Measurements from ENCODE around the gene DOK6.

DOK6 gene

DNA sequence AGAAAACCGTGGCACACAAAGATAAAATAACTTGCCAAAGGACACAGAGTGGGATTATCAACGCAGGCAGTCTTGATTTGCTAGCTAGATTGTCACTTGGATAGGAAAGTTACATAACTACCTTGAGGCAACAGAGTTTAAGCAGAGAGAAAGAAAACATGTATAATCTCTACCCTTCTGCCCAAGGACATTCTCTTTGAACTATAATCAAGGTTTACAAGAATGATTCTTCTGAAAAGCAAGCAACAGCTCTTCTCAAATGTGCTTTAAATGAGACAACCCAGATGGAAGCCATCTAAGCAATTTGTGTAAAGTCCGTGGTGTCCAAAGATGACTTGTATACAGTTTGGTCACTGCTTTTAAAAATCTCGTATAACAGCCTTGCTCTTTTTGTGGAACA, 369.6 kb downstream of the DOK6 start:
- Histone ChIP-seq H2BK120ac (ENCODE audit: low read depth, low read length) (no peak overlapping the region), H3K4ac (ENCODE audit: low read length) (no peak overlapping the region), H3K27me3 (ENCODE audit: control insufficient read depth in 3 of 3, insufficient read depth in 3 of 3, low read depth in 1 of 3, low read length in 3 of 3) (no peaks in the 10 kb centered on the region), H3K4me3 (ENCODE audit: low read length in 2 of 2) (no peak overlapping the region), H3K9ac (ENCODE audit: low read depth, low read length, poor library complexity) (no peak overlapping the region), H2BK5ac (ENCODE audit: low read length) (no peak overlapping the region), H3K18ac (ENCODE audit: low read length) (no peak overlapping the region), H3K4me2 (ENCODE audit: insufficient read depth, low read length, poor library complexity, severe bottlenecking) (no peak overlapping the region), H2BK12ac (ENCODE audit: low read length) (no peak overlapping the region), H3K14ac (ENCODE audit: low read length) (no peak overlapping the region), H3K36me3 (replicated peaks in 1 of 2; ENCODE audit: control insufficient read depth in 2 of 2, insufficient read depth in 2 of 2, low read length in 2 of 2) (no peaks in the 10 kb centered on the region), H2AFZ (ENCODE audit: low read length) (no peak overlapping the region), H3K4me1 (ENCODE audit: control insufficient read depth in 2 of 2, insufficient read depth in 1 of 2, low read depth in 1 of 2, low read length in 2 of 2) (no peaks in the 10 kb centered on the region), H4K91ac (ENCODE audit: low read depth, low read length, poor library complexity) (no peak overlapping the region), H4K8ac (ENCODE audit: low read depth, low read length) (no peak overlapping the region), H3K79me1 (ENCODE audit: low read depth, low read length) (no peaks in the 10 kb centered on the region), H3K9me3 (replicated peaks in 1 of 2; ENCODE audit: control insufficient read depth in 2 of 2, insufficient read depth in 1 of 2, low read depth in 1 of 2, low read length in 2 of 2) (no peaks in the 10 kb centered on the region), H2BK15ac (ENCODE audit: low read length) (no peak overlapping the region), H3K27ac (replicated peaks; ENCODE audit: low read length) (no peak overlapping the region), H2AK5ac (ENCODE audit: low read depth, low read length) (no peak overlapping the region), H3K23ac (ENCODE audit: low read depth, low read length, poor library complexity) (no peak overlapping the region)
- no CpG with 5 or more reads among the region's 4 CpGs for WGBS, 2 donors (ENCODE audit: extremely low coverage in 2 of 2, insufficient read length in 2 of 2, insufficient replicate concordance in 1 of 2)
- DNase-seq (ENCODE audit: low spot score): no peak

DNA sequence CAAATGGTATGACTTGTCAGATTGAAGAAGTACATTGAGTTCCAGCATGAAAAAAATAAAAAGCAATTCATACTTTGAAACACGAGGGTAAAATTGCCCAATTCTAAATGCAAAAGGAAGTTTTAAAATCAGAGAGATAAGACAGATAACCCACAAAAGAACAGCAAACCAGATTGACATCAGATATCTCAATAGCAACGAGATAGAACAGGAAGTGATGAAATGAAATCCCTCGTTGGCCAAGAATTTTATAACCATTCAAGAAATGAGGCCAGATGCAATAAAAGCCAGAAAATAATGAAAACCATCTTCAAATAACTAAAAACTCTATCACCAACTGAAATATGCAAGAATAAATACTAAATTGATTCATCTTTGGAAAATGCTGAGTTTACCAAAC, 374.1 kb downstream of the DOK6 start:
- Histone ChIP-seq H3K9me3 (replicated peaks in 1 of 2; ENCODE audit: control insufficient read depth in 2 of 2, insufficient read depth in 1 of 2, low read depth in 1 of 2, low read length in 2 of 2) (no peaks in the 10 kb centered on the region), H3K4me2 (ENCODE audit: insufficient read depth, low read length, poor library complexity, severe bottlenecking) (no peak overlapping the region), H3K4ac (ENCODE audit: low read length) (no peak overlapping the region), H3K27ac (replicated peaks; ENCODE audit: low read length) (no peak overlapping the region), H3K4me1 (ENCODE audit: control insufficient read depth in 2 of 2, insufficient read depth in 1 of 2, low read depth in 1 of 2, low read length in 2 of 2) (no peaks in the 10 kb centered on the region), H2BK5ac (ENCODE audit: low read length) (no peak overlapping the region), H4K91ac (ENCODE audit: low read depth, low read length, poor library complexity) (no peak overlapping the region), H3K36me3 (replicated peaks in 1 of 2; ENCODE audit: control insufficient read depth in 2 of 2, insufficient read depth in 2 of 2, low read length in 2 of 2) (no peaks in the 10 kb centered on the region), H2AFZ (ENCODE audit: low read length) (no peak overlapping the region), H3K18ac (ENCODE audit: low read length) (no peak overlapping the region), H2AK5ac (ENCODE audit: low read depth, low read length) (no peak overlapping the region), H2BK12ac (ENCODE audit: low read length) (no peak overlapping the region), H3K14ac (ENCODE audit: low read length) (no peak overlapping the region), H3K9ac (ENCODE audit: low read depth, low read length, poor library complexity) (no peak overlapping the region), H3K4me3 (ENCODE audit: low read length in 2 of 2) (no peak overlapping the region), H2BK15ac (ENCODE audit: low read length) (no peak overlapping the region), H2BK120ac (ENCODE audit: low read depth, low read length) (no peak overlapping the region), H4K8ac (ENCODE audit: low read depth, low read length) (no peak overlapping the region), H3K79me1 (ENCODE audit: low read depth, low read length) (no peaks in the 10 kb centered on the region), H3K27me3 (ENCODE audit: control insufficient read depth in 3 of 3, insufficient read depth in 3 of 3, low read depth in 1 of 3, low read length in 3 of 3) (no peaks in the 10 kb centered on the region), H3K23ac (ENCODE audit: low read depth, low read length, poor library complexity) (no peak overlapping the region)
- WGBS, 2 donors (ENCODE audit: extremely low coverage in 2 of 2, insufficient read length in 2 of 2, insufficient replicate concordance in 1 of 2): no CpG with 5 or more reads among the region's 3 CpGs
- no peak for DNase-seq (ENCODE audit: low spot score)

DNA sequence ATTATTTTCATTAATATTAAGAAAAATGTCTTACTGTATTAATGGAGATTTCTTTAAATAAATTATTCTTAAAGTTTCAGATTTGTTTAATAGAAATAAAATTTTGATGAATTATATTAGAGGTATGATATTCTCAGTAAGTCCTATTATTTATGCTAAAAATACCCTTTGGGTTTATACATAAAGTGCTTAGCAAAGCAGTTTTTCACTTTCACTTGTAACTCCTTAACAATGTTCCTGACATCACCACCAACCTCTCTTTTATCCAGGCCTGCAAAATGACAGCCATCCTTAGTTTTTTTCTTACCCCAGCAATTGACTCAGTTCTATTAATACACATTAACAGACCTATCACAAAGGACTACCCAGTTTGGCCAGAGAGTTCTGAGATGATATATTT, 376.6 kb downstream of the DOK6 start:
- Histone ChIP-seq H2BK5ac (ENCODE audit: low read length) (no peak overlapping the region), H4K91ac (ENCODE audit: low read depth, low read length, poor library complexity) (no peak overlapping the region), H3K23ac (ENCODE audit: low read depth, low read length, poor library complexity) (no peak overlapping the region), H2BK15ac (ENCODE audit: low read length) (no peak overlapping the region), H3K27ac (replicated peaks; ENCODE audit: low read length) (no peak overlapping the region), H3K18ac (ENCODE audit: low read length) (no peak overlapping the region), H2BK12ac (ENCODE audit: low read length) (no peak overlapping the region), H2BK120ac (ENCODE audit: low read depth, low read length) (no peak overlapping the region), H3K36me3 (replicated peaks in 1 of 2; ENCODE audit: control insufficient read depth in 2 of 2, insufficient read depth in 2 of 2, low read length in 2 of 2) (no peaks in the 10 kb centered on the region), H2AFZ (ENCODE audit: low read length) (no peak overlapping the region), H3K79me1 (ENCODE audit: low read depth, low read length) (no peaks in the 10 kb centered on the region), H3K4me1 (ENCODE audit: control insufficient read depth in 2 of 2, insufficient read depth in 1 of 2, low read depth in 1 of 2, low read length in 2 of 2) (no peaks in the 10 kb centered on the region), H3K4ac (ENCODE audit: low read length) (no peak overlapping the region), H2AK5ac (ENCODE audit: low read depth, low read length) (no peak overlapping the region), H3K4me3 (ENCODE audit: low read length in 2 of 2) (no peak overlapping the region), H3K9me3 (replicated peaks in 1 of 2; ENCODE audit: control insufficient read depth in 2 of 2, insufficient read depth in 1 of 2, low read depth in 1 of 2, low read length in 2 of 2) (no peaks in the 10 kb centered on the region), H4K8ac (ENCODE audit: low read depth, low read length) (no peak overlapping the region), H3K14ac (ENCODE audit: low read length) (no peak overlapping the region), H3K27me3 (ENCODE audit: control insufficient read depth in 3 of 3, insufficient read depth in 3 of 3, low read depth in 1 of 3, low read length in 3 of 3) (no peaks in the 10 kb centered on the region), H3K4me2 (ENCODE audit: insufficient read depth, low read length, poor library complexity, severe bottlenecking) (no peak overlapping the region), H3K9ac (ENCODE audit: low read depth, low read length, poor library complexity) (no peak overlapping the region)
- DNase-seq (ENCODE audit: low spot score): no peak

DNA sequence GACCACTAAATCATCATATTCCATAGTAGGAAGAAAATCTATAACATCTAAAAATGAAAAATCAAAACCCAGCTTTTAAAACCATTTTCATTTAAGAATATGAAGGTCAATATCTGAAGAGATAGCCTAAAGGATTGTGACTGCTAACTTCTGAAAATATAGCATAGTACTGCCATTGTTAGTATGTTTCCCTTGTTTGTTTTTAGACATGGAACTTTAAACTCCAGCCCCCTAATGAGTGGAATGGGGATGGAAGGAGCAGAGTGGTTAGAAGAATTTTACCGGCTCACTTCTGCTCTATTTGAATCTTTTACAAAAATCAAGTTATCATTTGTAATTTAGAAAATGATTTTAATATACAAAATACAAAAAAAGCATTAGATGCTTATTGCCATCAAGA, 378.0 kb downstream of the DOK6 start:
- Histone ChIP-seq H3K23ac (ENCODE audit: low read depth, low read length, poor library complexity) (no peak overlapping the region), H4K91ac (ENCODE audit: low read depth, low read length, poor library complexity) (no peak overlapping the region), H3K18ac (ENCODE audit: low read length) (no peak overlapping the region), H3K4ac (ENCODE audit: low read length) (no peak overlapping the region), H3K9me3 (replicated peaks in 1 of 2; ENCODE audit: control insufficient read depth in 2 of 2, insufficient read depth in 1 of 2, low read depth in 1 of 2, low read length in 2 of 2) (no peaks in the 10 kb centered on the region), H2BK120ac (ENCODE audit: low read depth, low read length) (no peak overlapping the region), H4K8ac (ENCODE audit: low read depth, low read length) (no peak overlapping the region), H2BK5ac (ENCODE audit: low read length) (no peak overlapping the region), H2AK5ac (ENCODE audit: low read depth, low read length) (no peak overlapping the region), H3K27ac (replicated peaks; ENCODE audit: low read length) (no peak overlapping the region), H3K79me1 (ENCODE audit: low read depth, low read length) (no peaks in the 10 kb centered on the region), H3K36me3 (replicated peaks in 1 of 2; ENCODE audit: control insufficient read depth in 2 of 2, insufficient read depth in 2 of 2, low read length in 2 of 2) (no peaks in the 10 kb centered on the region), H3K4me1 (ENCODE audit: control insufficient read depth in 2 of 2, insufficient read depth in 1 of 2, low read depth in 1 of 2, low read length in 2 of 2) (no peaks in the 10 kb centered on the region), H3K9ac (ENCODE audit: low read depth, low read length, poor library complexity) (no peak overlapping the region), H2BK12ac (ENCODE audit: low read length) (no peak overlapping the region), H3K4me2 (ENCODE audit: insufficient read depth, low read length, poor library complexity, severe bottlenecking) (no peak overlapping the region), H2AFZ (ENCODE audit: low read length) (no peak overlapping the region), H2BK15ac (ENCODE audit: low read length) (no peak overlapping the region), H3K4me3 (ENCODE audit: low read length in 2 of 2) (no peak overlapping the region), H3K14ac (ENCODE audit: low read length) (no peak overlapping the region), H3K27me3 (ENCODE audit: control insufficient read depth in 3 of 3, insufficient read depth in 3 of 3, low read depth in 1 of 3, low read length in 3 of 3) (no peaks in the 10 kb centered on the region)
- WGBS, 2 donors (ENCODE audit: extremely low coverage in 2 of 2, insufficient read length in 2 of 2, insufficient replicate concordance in 1 of 2): no CpG with 5 or more reads among the region's 1 CpG
- no peak for DNase-seq (ENCODE audit: low spot score)
